Fibroblast of lung (primary cell): ENCODE data around the gene AGAP2.

Experiments used
- EZH2 ChIP-seq: IDR thresholded peaks from 2 replicates; pipeline ENCODE4 v1.5.1; 2012; ENCODE audit warnings: low read length, control low read depth, mild to moderate bottlenecking; ENCODE audit errors: missing control alignments
- TF ChIP-seq, protein P1 (sequence below), 2 donors: IDR thresholded peaks in 1 of 2; conservative IDR thresholded peaks in 1 of 2; 1 replicate in 1 of 2; 2 replicates in 1 of 2; pipeline ENCODE4 v1.5.1; 2011 to 2012; ENCODE audit warnings: low read length in 2 of 2, control low read depth in 1 of 2, inconsistent platforms in 1 of 2, low read depth in 1 of 2, mild to moderate bottlenecking in 1 of 2

DNA sequence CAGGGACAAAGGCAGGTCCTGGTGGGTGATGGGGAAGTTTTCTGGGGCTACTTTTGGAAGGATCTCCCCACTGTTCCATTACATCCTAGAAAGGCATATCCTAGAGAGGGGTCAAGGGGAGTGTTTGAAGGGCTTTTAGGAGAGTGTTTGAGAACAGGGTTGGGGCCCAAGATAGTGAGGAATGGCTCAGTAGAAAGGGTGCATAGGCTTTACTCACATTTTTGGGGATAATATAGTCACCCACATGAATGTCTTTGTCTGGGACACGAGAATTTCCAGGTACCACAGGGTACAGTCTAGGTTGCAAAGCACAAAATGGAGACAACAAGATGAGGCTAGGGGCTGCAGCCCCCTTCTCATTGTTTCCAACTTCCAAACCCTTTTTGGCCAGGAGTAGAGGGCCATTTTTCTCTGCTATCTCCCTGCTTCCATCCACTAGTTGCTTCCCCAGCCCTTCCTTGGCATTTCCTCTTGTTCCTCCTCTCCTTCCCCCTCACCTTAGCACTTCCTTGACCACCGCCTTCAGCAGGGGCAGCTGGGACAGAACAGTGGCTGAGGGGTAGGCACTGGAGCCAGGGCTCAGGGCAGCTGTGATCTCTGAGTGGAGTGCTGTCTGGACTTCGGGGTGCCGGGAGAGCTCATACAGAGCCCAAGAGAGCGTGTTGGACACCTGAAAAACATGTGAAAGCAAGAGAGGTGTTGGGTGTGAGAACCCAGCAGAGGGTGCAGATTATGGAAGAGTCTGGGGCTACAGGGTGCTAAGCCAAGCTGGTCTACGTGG is 25.5 kb upstream of the AGAP2 start:
- TF ChIP-seq, protein P1, sequence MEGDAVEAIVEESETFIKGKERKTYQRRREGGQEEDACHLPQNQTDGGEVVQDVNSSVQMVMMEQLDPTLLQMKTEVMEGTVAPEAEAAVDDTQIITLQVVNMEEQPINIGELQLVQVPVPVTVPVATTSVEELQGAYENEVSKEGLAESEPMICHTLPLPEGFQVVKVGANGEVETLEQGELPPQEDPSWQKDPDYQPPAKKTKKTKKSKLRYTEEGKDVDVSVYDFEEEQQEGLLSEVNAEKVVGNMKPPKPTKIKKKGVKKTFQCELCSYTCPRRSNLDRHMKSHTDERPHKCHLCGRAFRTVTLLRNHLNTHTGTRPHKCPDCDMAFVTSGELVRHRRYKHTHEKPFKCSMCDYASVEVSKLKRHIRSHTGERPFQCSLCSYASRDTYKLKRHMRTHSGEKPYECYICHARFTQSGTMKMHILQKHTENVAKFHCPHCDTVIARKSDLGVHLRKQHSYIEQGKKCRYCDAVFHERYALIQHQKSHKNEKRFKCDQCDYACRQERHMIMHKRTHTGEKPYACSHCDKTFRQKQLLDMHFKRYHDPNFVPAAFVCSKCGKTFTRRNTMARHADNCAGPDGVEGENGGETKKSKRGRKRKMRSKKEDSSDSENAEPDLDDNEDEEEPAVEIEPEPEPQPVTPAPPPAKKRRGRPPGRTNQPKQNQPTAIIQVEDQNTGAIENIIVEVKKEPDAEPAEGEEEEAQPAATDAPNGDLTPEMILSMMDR (conservative IDR thresholded peaks at IDR 0.05 in 1 of 2, IDR thresholded peaks at IDR 0.05 in 1 of 2; ENCODE audit: low read depth in 1 of 2, low read length in 2 of 2): no peak
- no peak for TF ChIP-seq EZH2
